GM06990 (cell line): ENCODE results near the gene ARID1B.

Source experiments
- DNase-seq: peaks from one replicate; pipeline ENCODE4 v3.0.0-alpha.2; 2011; ENCODE audit not compliant: insufficient read length; ENCODE audit errors: extremely low read depth
- H3K27me3 ChIP-seq: replicated peaks from 2 replicates; pipeline ENCODE4 v1.6.0; 2011; ENCODE audit warnings: low read length; ENCODE audit not compliant: control insufficient read depth, insufficient read depth
- H3K36me3 ChIP-seq: 2 replicates; pipeline ENCODE4 v1.5.1; 2011; ENCODE audit warnings: low read length; ENCODE audit not compliant: control insufficient read depth, insufficient read depth
- H3K4me3 ChIP-seq: replicated peaks from 2 replicates; pipeline ENCODE4 v1.5.1; 2011; ENCODE audit warnings: low read depth, mild to moderate bottlenecking, control low read depth, low read length
- TF ChIP-seq, protein P1 (sequence below): IDR thresholded peaks from 2 replicates; pipeline ENCODE4 v1.5.1; 2011; ENCODE audit warnings: low read length, control low read depth, mild to moderate bottlenecking, inconsistent platforms; ENCODE audit not compliant: insufficient read depth, poor library complexity, severe bottlenecking

The ARID1B gene

DNA sequence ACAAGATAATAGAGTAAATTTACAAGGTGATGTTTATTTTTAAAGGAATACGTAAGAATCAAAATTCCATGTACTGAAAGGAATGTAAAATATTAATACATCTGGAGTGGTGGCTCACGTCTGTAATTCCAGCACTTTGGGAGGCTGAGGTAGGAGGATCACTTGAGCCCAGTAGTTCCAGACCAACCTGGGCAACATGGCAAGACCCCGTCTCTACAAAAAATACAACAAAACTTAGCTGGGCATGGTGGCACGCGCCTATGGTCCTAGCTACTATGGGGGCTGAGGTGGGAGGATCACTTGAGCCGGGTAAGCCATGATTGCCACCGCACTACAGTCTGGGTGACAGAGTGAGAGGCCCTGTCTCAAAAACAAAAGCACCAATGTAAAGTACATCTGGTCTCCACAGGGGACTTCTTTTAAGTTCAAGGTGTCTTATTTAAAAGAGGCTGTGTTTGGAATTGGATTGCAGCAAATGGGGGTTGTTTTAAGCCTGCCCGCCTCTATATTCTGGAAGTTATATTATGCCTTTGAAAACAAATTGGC lies 36.9 kb downstream of the ARID1B start:
- Histone ChIP-seq H3K4me3 (no peak overlapping the region), H3K27me3 (no peaks in the 10 kb centered on the region), H3K36me3 (no peaks in the 10 kb centered on the region)
- no peak for DNase-seq
- TF ChIP-seq, protein P1, sequence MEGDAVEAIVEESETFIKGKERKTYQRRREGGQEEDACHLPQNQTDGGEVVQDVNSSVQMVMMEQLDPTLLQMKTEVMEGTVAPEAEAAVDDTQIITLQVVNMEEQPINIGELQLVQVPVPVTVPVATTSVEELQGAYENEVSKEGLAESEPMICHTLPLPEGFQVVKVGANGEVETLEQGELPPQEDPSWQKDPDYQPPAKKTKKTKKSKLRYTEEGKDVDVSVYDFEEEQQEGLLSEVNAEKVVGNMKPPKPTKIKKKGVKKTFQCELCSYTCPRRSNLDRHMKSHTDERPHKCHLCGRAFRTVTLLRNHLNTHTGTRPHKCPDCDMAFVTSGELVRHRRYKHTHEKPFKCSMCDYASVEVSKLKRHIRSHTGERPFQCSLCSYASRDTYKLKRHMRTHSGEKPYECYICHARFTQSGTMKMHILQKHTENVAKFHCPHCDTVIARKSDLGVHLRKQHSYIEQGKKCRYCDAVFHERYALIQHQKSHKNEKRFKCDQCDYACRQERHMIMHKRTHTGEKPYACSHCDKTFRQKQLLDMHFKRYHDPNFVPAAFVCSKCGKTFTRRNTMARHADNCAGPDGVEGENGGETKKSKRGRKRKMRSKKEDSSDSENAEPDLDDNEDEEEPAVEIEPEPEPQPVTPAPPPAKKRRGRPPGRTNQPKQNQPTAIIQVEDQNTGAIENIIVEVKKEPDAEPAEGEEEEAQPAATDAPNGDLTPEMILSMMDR: no peak

DNA sequence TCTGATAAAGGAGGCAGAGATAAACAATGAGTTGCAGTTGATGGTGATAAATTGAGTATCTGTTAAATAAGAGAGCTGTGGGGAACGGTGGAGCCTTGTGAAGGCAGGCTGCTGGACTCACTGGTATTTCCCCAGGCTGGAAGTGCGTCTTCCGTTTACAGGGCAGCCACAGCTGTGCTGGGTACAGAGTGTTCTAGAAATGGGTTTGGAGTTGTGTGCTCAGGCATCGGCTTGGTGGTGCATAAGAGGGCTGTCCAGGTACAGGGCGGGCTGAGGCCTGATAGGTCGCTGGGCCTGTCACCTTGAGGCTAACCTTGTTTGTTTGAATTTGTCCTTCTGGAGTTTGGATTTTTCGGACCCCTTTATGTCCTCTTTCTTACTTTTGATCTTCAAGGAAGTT lies 39.3 kb downstream of the ARID1B start:
- no peak for DNase-seq
- Histone ChIP-seq H3K36me3 (no peaks in the 10 kb centered on the region), H3K4me3 (no peak overlapping the region), H3K27me3 (no peaks in the 10 kb centered on the region)
- TF ChIP-seq, protein P1: no peak

DNA sequence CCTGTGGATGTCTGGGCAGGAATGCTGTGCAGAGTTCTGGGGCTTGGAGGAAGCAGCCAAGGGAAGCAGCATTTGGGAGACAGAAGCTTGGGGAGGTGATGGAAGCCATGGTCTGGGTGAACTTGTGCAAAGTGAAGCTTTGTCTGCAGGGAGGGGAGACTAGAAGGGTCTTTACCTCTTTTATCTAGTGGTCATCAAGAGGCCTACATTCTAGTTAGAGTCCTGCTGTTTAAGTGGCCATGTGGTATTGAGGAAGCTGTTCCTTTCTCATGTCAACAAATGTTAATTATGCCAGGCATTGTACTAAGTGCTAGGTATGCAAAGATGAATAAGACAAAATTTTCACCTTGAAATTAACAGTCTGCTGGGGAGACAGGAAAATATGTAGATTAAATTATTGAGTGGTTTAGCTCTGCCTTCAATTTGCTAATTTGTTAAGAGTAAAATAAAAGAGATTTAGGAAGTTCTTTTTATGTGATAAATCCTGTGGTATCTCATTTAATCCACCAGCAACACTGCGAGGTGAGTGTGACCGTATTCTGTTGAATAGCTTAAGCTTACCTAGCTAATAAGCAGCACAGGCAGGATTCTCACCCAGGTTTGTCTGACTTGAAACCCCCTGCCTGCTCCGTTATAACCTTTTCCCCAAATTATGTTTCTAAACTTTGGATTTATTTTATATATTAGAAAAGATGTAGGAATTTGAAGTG lies 43.1 kb downstream of the ARID1B start:
- Histone ChIP-seq H3K27me3 (no peaks in the 10 kb centered on the region), H3K36me3 (no peaks in the 10 kb centered on the region; the same call in none of the 2 replicates), H3K4me3 (no peak overlapping the region)
- TF ChIP-seq, protein P1: no peak
- DNase-seq: no peak

DNA sequence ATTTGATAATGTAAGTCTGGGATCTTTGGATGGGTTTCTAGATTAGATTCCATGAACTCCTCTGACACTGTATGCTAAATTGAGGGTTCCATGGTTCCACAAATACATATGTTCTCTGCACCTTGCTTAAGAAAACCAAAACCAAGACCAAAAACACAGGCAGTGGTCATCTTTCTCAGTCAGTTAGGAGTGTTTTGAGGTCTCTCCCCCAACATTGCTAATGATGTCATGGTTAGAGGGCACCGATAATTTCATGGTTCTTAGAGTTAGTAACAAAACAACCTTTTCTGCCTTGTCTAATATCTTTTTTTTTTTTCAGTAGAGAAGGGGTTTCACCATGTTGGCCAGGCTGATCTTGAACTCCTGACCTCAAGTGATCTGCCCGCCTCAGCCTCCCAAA lies 44.5 kb downstream of the ARID1B start:
- no peak for DNase-seq
- TF ChIP-seq, protein P1: no peak
- no peak overlapping the region for H3K4me3 ChIP-seq
- H3K27me3 ChIP-seq: no peaks in the 10 kb centered on the region
- peaks cover 3% of the 10 kb centered on the region for H3K36me3 ChIP-seq

DNA sequence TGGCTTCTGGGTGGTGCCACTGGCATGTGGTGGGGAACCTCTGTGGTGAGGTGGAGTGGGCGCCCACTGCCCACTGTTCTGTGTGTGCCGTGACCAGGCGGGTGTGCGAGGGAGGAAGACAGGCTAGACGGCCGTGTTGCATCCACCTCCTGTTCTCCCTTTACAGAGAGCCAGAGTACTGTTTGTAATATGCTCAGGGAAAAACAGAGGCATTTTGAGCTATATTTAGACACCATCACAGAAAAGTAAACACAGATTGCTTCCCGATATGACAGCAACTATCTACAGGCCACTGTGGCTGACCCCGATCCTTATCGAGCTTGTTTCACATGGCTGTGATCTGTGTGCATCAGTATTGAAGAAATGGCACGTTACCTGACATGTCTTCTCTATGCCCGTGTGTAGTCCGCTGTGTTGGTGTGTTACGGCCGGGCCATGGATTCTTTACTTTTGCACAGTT lies 45.6 kb downstream of the ARID1B start:
- H3K27me3 ChIP-seq: no peaks in the 10 kb centered on the region
- H3K36me3 ChIP-seq: peaks cover 6% of the 10 kb centered on the region
- no peak overlapping the region for H3K4me3 ChIP-seq
- TF ChIP-seq, protein P1: no peak
- DNase-seq: no peak

DNA sequence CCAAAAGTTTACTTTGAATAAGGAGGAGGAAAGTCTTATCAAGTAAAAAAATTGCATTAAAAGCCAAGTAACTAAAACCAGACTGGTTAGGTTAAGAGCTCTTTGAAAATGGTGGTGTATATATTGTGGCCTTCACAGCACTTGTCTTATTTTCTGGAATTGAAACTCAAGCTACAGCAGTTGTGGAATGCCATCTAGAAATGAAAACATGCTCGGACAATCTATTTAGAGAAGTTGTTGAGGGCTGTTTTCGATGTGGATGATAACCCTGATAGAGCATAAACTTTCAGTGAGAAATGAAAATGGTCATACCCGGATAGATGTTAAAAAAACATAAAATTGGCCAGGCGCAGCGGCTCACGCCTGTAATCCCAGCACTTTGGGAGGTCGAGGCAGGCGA lies 47.0 kb downstream of the ARID1B start:
- DNase-seq: no peak
- Histone ChIP-seq H3K4me3 (no peak overlapping the region), H3K36me3 (peaks cover 7% of the 10 kb centered on the region), H3K27me3 (no peaks in the 10 kb centered on the region)
- TF ChIP-seq, protein P1: no peak
